CD4-positive, alpha-beta T cell treated with Interferon alpha-2 for 1 hour (primary cell): ENCODE measurements around the gene INTS3.
"Not testable (repeated sequence)": the region's sequence is repeated elsewhere in the genome, so short reads cannot be mapped to it uniquely, and the experiment has no call there.

Experiments
- DNase-seq, 2 donors: peaks; one replicate each; pipeline ENCODE4 v3.0.0-alpha.2; 2020 to 2022

The INTS3 gene

DNA sequence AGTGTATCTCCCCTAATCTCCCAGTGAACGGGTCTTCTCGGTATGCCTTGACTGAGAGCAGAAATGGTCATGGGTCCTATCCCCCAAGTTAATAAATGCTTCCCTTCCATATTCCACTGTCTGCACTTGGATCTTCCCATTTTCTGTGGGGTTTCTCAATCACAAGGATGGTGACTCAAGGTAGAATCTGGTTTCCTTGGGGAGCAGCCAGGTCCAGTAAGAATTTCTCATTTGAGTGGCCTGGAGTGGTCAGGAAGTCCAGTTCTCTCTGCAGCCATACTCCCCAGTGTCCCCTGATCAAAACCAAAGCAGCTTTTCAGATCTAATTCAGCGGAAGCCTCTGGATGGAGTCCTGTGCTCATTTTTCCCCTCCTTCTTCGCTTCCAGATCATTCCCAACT is 32.6 kb downstream of the INTS3 start:
- no peak for DNase-seq

DNA sequence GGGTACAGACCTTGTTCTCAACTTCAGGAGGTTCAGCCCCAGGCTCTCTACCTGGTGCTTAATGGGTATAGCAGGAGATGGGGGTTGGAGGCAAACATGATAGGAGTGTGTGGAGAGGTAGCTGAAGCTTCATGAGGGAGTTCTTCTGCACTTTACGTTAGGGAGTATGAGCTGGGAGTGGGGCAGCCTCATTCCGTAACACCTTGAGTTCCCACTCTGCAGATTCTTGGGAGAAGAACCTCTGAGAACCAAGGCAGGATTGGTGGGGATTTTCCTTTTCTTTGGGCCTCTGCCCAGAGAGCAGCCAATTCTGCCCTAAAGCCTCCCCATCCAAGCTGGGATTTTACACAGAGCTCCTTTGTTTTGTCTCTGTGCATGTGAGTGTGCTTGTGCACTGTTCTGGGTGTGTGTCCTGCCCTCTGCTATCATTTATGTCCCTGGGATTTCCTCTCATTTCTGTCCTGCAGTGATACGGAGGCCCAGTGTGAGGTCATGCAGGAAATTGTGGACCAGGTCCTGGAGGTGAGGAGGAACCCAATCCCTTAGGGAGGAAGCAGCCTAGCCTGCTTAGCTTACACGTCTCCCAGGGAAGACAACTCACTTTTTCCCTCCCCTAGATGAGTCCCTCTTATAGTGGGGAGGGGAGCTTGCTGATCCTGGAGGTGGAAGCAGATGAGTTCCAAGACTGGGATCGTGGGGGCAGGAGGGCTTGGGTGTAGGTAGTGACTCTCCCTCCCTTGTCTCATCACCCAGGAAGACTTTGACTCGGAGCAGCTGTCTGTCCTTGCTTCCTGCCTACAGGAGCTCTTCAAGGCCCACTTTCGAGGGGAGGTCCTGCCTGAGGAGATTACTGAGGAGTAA is 35.7 kb downstream of the INTS3 start:
- DNase-seq: no peak

DNA sequence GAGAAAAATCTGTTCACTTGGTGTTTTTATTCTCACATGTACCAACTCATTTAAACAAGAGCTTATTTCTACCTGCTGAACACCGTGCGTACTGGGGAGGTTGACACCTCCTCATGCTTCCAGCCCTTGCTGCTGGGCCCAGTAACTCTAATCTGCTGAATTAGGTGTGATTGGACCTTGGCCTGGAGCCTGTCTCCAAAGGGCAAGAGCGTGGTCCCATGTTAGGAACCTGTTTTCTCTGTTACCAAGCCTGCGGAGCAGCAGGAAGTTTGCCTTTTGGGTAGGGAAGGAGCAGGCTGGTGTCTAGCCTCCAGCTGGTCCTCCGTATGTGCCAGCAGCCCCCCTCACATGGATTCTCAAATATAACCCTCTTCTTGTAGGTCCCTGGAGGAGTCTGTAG is 36.5 kb downstream of the INTS3 start:
- DNase-seq: no peak

DNA sequence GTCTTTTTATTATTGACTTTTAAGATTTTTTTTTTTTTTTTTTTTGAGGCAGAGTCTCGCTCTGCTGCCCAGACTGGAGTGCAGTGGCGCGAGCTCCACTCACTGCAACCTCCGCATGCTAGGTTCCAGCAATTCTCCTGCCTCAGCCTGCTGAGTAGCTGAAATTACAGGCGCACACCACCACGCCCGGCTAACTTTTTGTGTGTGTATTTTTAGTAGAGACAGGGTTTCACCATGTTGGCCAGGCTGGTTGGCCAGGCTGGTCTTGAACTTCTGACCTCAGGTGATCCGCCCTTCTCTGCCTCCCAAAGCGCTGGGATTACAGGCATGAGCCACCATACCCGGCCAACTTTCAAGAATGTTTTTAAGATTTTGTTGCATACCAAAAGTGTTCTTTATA is 38.8 kb downstream of the INTS3 start:
- not testable (repeated sequence) for DNase-seq

DNA sequence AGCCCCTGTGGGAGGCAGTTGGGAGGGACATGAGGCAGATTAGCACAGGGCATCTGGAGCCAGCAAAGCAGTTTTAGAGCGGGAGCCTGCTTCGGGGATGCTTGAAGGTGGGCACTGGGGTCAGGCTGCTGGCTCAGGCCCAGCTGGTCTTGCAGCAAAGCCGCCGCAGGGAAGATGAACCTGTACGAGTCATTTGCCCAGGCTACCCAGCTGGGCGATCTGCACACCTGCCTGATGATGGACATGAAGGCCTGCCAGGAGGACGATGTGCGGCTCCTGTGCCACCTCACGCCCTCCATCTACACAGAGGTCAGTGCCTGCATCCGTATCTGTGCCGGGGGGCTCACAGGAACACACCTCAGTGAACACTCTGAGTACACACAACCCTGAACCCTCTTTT is 39.7 kb downstream of the INTS3 start:
- no peak for DNase-seq

DNA sequence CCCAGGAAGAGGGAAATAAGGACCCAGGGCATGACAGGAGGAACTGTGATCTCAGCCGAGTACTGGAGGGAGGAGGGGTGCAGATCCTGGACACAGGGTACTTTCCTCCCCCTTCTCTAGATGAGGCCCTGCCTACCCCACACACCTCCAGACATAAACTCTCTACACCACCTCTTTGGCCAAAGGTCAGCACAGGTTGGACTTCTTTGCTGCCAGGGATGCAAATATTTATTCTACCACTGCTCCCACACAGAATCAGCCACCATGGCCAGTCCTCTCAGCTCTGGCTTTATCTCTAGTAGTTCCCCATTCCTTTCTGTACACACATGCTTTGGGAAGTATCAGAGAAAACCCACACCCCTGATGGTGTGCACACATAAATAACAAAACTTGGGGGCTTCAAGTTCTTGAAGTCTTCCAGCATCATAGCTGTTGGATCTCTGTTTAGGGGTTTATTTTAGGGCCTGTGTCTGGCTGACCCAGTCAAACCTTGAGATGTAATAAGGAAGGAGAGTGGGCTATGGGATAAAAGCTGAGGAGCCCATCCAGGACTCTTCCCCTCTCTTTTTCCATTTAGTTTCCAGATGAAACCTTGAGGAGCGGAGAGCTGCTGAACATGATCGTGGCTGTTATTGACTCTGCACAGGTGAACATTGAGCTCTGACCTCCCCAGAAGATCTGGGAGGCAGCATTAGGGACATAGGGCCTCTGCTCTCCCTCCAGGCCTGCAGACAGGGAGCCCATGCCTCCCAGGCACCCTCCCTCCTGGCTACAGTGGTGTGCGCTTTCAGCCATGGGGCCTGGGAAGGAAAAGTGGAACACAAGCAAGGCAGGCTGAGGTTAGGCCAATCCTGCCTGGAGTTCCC is 40.7 kb downstream of the INTS3 start:
- no peak for DNase-seq

DNA sequence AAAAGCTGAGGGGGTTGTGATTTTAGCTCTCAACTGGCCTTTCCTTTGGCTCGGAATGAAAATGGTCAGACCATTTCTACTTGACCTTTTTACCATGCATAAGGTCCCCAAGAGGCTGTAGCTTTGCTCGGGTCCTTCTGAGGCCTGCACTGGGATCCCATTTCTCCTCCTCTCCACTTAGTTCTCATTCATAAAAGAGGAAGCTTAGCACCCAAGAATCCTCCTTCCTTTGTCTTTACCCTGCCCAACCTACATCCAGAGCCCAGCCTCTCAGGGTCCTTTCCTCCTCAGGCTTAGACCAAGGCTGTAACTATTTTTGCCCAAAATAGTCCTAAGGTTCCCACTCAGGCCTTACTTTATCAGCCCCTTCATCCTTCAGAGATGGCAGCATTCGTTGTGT is 41.4 kb downstream of the INTS3 start:
- DNase-seq: no peak

DNA sequence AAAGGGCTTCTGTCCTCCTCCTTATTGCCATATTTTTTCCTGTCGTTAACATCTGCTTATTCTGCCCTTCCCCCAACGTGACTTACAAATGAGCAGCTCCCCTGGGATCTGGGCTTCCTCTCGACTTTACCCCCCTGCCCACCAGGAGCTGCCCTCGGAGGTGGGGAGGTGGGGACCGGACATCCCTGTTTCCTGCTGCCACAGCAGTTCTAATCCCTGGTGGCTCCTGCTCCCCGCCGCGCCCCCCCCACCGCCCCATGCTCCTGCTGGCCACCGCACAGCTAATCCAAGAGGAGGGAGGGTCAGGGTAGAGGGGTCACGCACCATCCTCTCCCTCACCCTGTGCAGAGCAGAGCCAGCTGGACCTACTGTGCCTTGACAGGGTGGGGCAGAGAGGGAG is 42.9 kb downstream of the INTS3 start:
- no peak for DNase-seq

DNA sequence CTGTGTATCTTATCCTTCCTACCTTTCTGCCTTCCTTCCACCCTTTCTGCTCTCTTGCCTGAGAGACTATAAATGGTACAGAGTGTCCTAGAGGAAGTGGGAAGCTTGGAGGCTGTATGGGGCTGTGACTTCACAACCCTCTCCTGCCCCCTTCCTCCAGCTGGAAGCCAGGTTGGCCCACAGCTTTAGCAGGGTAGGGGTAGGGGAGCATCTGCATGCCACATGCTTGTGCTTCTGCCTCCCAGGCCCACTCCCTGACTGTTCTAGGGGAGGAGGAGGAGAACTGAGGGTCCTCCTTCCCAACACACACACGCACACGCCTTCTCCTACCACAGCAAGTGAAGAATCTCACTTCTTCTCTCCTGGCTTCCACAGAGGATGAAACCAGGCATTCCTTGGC is 43.4 kb downstream of the INTS3 start:
- DNase-seq: no peak

DNA sequence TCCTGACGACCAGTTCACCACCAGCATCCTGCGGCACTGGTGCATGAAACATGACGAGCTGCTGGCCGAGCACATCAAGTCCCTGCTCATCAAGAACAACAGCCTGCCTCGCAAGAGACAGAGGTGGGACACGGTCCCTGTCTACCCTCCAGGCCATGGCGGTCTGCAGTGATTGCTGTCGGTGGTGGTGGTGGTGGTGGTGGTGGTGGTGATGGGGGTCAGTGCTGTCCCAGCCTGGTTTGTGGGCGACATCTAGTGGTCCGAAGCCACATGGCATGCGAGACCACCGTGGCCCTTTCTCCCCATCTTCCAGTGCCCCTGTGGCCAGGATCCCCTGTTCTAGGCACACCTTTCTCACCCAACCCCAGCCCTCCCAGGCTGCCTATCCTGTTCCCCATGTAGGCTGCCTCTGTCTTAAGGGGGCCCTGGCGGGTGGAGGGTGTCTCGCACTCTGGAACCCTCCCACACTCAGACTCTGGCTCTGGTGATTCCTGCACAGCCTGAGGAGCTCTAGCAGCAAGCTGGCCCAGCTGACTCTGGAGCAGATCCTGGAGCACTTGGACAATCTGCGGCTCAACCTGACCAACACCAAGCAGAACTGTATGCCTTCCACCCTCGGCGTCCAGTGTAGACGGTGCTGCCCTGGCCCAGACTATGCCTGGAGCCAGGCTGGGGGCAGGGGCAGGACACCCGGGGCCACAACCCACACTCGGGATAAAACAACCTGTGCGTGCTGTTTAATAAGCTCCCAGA is 44.2 kb downstream of the INTS3 start:
- DNase-seq: no peak

DNA sequence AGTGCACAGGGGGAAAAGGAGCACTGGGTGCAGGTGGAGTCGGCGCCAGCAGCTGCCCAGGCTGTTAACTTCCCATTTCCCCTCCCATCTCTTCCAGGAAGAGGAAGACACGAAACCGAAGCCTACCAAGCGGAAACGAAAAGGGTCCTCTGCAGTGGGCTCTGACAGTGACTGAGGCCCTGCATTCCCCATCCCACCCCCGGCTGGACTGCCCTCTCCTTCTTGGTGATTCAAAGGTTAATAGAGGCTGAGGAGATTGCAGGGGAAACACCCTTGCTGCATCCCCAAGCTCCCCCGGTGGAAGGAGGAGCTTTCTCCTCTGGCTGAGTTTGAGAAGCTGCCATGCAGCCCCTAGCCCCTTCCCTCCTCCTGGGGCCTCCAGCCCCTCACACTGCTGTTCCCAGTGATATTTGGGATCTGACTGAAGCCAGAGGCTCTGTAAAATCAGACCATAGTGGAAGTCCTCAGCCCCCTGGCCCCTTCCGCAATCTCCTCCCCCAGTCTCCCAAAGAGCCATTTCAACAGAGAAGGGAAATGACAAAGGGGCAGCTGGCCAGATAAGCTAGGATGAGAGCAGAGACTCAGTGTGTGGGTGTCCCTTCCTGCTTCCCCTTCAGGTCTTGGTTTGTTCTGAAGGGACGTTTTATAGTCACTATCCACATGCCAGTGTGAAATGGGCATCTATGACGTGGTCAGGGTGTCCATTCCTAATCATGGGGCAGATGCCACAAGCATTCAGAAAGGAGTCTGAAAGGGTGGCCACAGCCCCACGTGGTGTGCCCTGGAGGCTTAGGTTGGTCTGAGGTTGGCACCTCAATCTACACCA is 45.5 kb downstream of the INTS3 start:
- peak in 1 of 2 donors; percentile 45 for DNase-seq

DNA sequence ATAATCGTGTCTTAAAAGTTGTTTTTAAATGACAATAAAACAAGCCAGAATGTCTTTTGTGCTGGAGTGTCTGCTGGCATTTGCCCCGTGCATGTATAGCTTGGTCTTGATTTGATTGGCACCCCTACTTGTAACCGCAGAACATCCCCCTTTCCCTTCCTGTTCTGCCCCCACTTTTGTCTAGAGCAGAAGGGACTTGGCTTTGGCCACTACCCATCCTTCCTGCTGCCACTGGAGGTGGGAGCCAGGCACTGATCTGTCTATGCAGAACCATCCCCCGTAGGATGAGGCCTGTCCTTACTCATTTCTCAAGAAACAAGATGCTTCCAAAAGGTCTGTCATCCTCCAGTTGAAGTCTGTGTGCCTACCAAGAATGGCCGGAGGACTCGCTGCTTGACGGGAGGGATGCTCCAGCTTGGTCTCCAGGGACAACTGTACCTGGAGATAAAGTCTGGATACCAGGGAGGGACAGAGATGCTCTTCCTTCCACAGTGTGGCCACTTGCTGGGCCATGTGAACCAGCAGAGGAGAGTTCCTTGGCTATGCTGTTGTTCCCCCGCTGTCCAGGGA is 46.3 kb downstream of the INTS3 start:
- no peak for DNase-seq

DNA sequence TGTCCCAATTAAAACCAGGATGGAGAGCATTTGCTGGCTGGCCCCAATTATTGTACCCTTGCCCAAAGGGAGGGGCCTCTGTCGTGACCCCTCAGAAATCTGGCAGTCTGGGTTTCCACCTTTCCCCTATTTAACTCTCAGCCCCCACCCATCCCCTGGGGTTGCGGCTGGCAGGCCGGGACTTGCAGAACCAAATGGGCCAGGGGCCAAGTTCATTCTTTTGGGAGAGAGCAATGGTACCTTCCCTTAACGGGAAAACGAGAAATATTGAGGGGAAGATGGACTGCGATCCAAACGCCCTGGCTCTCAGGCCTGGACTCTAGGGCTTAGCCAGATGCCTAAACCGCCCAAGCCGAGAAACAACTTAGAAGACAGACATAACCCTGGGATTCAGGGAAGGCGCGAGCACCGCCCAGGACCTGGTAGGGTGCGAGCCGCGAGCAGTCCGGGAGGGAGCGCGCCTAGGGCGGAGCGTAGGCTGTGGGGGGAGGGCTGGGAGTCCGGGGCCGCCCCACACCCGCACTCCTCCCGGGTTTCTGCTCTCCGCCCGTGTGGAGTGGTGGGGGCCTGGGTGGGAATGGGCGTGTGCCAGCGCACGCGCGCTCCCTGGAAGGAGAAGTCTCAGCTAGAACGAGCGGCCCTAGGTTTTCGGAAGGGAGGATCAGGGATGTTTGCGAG is 47.1 kb downstream of the INTS3 start, which contains the start of gene SLC27A3:
SLC27A3 (plus strand) TSS at position 628 of the 678 bp plus-strand sequence. CDS start 91 bp downstream, outside the sequence.
- DNase-seq: no peak

DNA sequence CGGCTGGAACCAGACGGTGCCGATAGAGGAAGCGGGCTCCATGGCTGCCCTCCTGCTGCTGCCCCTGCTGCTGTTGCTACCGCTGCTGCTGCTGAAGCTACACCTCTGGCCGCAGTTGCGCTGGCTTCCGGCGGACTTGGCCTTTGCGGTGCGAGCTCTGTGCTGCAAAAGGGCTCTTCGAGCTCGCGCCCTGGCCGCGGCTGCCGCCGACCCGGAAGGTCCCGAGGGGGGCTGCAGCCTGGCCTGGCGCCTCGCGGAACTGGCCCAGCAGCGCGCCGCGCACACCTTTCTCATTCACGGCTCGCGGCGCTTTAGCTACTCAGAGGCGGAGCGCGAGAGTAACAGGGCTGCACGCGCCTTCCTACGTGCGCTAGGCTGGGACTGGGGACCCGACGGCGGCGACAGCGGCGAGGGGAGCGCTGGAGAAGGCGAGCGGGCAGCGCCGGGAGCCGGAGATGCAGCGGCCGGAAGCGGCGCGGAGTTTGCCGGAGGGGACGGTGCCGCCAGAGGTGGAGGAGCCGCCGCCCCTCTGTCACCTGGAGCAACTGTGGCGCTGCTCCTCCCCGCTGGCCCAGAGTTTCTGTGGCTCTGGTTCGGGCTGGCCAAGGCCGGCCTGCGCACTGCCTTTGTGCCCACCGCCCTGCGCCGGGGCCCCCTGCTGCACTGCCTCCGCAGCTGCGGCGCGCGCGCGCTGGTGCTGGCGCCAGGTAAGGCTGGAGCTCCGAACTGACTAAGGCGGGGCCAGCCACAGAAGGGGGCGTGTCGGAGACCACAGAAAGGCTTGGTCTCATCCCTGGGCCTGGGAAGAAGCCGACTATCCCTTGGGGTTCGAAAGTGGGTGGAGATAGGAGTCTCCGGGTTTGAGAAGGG is 47.8 kb downstream of the INTS3 start:
- DNase-seq: peak; percentile 58 to 68

DNA sequence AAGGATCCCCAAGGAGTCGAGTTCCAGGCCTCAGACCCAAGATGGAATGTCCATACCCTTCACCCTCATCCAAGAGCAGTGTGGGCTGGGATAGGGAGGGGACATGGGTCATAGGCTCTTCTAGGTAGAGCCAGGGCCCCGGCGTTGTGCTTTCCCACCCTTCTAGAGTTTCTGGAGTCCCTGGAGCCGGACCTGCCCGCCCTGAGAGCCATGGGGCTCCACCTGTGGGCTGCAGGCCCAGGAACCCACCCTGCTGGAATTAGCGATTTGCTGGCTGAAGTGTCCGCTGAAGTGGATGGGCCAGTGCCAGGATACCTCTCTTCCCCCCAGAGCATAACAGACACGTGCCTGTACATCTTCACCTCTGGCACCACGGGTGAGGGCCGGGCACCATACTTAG is 48.5 kb downstream of the INTS3 start:
- no peak for DNase-seq

DNA sequence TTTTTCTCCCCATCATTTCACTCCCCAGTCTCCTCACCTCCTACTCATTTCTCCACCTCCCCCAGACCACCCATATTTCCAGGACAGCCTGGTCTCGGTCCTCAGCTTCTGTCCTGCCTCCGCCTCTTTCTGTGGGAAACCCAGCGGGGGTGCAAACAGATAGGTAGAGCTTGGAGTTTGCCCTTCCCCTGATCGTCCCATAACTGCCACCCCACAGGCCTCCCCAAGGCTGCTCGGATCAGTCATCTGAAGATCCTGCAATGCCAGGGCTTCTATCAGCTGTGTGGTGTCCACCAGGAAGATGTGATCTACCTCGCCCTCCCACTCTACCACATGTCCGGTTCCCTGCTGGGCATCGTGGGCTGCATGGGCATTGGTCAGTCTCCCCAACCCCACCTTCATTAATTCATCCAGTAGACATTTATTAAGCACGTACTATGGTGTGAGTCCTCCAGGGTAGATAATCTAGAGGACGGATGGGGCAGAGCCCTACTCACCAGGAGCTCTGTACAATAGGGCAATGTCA is 49.1 kb downstream of the INTS3 start:
- no peak for DNase-seq

DNA sequence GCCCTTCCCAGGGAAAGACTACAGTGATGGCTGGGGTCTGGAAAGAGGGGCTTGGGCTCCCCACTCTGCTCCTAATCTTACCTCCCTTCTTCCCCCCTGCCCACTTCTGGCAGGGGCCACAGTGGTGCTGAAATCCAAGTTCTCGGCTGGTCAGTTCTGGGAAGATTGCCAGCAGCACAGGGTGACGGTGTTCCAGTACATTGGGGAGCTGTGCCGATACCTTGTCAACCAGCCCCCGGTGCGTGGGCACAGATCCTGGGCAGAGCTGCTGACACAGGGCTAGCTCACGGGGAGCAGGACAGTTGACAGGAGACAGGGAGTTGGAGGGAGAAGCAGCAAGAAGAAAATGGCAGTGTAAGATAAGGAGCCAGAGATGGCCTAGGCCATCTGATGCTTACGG is 49.8 kb downstream of the INTS3 start:
- DNase-seq: no peak

DNA sequence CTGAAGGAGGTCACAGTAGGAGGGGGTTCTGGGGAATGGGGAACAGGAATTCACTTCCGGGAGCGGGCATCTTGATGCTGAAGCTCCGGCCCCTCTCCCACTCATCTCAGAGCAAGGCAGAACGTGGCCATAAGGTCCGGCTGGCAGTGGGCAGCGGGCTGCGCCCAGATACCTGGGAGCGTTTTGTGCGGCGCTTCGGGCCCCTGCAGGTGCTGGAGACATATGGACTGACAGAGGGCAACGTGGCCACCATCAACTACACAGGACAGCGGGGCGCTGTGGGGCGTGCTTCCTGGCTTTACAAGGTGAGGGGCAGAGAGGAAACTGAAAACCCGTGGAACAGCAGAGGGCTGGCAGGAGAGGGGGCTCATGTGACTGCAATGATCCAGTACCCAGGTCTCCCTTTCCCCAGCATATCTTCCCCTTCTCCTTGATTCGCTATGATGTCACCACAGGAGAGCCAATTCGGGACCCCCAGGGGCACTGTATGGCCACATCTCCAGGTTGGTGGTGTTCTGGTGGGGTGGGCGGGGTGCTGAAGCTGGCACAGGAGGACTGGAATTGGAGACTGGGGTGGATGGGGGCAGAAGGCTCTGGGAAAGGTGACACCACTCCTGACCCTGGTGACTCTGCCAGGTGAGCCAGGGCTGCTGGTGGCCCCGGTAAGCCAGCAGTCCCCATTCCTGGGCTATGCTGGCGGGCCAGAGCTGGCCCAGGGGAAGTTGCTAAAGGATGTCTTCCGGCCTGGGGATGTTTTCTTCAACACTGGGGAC is 50.4 kb downstream of the INTS3 start:
- DNase-seq: no peak
